Activated T-helper 1 cell treated with Interleukin-2 at 50 U/mL for 16 hours (primary cell): ENCODE measurements around the gene GYG1.

Experiments used
- DNase-seq: peaks from one replicate; pipeline ENCODE4 v3.0.0-alpha.2; 2020; ENCODE audit warnings: low read depth

The GYG1 gene

DNA sequence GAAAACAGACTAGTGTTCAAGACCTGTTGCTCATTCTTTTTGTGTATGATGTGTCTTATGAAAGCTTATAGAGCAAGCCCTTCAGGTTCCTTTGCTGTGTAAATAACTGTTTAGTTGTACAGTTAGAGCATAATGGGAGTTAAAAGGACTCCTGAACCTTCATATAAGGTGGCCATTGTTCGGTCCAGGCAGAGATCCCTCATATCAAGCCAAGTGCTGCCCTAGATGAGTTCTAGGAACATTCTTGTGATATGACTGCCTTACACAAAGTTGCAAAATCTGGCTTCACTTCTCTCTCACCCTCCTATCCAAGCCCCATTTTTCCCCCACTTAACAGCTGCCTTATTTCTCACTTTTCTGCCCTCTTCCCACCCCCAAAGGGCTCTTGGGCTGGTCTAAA lies 26.9 kb downstream of the GYG1 start:
- DNase-seq = no peak

DNA sequence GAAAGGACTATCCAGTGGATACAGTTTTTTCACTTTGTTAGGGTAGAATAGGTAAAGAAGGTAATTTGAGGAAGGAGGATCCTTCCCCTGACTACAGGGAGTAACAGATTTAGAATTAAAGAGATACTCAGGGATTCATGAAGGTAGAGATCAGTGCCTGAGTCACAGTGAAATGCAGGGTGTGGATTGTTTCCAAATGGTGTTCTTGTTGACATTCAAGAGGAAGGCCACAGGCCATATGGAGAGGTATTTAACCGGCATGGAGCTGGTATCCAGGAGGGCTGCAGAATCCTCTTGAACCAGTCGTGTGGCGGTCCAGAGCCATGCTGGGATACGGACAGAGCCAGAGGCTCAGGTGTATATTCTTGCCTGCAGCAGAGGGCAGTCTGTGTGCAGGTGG lies 28.2 kb downstream of the GYG1 start:
- no peak for DNase-seq

DNA sequence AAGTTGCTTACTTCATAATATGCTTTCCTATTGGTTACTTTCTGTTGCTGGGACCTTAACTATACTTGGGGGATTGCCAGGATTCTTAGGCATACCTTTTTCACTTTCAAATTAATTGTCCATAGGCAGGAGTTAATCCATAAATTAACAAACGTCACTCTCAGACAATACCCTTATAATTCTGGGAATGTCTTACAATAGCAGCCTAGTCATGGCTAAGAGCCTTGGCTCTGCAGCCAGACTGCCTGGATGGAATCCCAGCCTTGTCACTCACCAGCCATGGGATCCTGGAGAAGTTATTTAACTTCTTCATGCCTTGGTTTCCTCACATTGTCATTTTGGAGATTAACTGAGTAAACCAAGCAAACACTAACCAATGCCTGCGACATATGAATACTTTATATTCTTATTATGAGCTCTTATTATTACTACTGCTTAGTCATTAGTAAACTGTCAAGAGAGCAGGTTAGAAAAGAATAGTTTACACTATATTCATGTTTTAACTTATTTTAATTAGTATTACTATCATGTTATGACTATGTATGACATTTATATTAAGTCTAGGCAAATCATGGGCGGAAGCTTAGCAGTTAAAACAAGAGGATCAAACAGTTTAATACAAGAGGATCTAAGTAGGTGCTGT lies 29.0 kb downstream of the GYG1 start:
- DNase-seq = no peak

DNA sequence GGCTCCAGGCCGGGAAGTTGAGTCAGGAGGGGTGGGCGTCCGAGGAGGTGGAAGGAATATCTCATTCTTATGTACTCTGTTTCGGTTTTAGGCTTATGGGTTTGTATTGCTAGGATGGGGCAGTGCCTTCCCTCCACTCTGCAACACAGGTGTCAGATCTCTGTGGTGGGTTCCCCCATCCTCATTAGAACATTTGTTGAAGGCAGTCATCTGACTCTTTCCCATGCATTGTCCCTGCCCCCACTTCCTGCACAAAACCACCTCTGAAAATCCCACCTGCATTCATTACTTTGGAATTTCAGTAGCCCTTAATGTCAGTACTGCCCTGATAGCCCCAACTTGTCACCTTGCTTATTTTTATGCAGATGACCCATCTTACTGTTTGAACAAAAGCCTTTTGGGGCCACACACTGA lies 29.5 kb downstream of the GYG1 start:
- no peak for DNase-seq

DNA sequence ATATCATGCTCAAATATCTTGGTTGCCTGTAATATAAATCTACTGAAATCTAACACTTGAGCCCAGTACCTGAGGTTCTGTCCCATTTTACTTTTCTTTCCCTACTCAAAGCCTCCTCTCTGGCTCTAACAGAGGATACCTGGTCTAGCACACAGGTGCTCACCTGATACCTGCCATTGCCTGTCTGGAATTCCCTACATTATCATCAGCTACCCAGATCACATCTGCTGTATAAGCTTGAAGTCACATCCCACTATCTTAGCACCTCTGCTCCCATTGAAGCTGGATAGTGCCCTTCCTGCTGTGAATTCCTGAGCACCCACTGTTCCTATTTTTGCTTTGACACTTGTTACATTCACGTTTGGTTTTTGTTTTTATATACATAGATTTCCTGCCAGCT lies 30.5 kb downstream of the GYG1 start:
- no peak for DNase-seq

DNA sequence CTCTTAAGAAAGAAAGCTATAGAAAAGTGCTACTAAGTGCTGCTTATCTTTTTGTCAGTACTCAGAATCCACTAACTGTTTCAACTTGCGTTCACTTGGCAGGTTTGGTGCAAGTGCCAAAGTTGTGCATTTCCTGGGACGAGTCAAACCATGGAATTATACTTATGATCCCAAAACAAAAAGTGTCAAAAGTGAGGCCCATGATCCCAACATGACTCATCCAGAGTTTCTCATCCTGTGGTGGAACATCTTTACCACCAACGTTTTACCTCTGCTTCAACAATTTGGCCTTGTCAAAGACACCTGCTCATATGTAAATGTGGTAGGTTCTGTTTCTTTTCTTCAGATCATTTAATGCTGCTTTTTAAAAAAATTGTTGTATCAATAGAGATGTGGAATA lies 32.6 kb downstream of the GYG1 start:
- DNase-seq = no peak

DNA sequence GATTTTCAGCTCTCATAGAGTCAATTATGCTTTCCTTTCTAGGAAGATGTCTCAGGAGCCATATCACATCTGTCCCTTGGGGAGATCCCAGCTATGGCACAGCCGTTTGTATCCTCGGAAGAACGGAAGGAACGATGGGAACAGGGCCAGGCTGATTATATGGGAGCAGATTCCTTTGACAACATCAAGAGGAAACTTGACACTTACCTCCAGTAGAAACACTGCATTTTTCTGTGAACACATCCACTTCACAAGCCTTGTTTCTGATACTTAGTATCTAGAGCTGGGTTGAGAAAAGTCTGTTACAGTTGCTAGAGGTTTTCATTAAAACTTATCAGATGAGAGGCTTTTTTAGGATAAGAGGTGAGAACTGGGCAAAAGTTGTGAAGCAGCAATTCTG lies 35.4 kb downstream of the GYG1 start:
- no peak for DNase-seq

DNA sequence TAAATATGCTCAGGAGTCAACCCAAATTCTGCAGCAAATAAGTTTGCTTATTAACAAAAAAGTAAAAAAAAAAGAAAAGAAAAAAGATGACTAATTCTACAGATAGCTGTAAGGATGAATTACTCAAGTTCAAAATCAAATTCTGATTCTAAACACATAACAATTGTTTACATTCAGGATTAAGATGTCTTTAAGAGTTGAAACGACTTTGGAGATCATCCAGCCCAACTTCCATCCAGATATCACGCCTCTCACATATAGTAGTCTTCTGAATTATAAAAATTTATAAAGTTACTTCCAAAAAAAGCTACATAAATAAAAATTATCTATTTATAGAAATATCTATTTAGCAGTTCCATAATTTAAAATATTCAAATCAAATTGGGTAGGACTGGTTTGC lies 39.8 kb downstream of the GYG1 start:
- DNase-seq = no peak

DNA sequence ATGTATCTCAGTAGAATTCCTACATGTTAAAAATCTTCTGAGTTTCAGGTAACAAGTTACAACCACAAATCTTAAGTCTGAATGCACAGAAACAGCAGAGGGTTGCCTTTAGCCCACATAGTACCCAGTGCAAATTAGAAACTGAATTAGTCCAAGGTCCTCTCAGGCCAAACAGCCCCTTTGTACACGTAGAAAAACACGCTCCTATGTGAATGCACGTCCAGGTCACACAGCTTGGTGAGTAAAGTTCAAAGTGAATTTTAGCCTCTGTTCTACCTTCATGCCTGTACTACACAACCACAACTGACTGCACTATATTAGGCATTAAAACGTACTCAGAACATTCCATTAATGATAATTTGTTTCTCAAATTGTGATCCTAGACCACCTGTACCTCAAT lies 46.3 kb downstream of the GYG1 start:
- no peak for DNase-seq

DNA sequence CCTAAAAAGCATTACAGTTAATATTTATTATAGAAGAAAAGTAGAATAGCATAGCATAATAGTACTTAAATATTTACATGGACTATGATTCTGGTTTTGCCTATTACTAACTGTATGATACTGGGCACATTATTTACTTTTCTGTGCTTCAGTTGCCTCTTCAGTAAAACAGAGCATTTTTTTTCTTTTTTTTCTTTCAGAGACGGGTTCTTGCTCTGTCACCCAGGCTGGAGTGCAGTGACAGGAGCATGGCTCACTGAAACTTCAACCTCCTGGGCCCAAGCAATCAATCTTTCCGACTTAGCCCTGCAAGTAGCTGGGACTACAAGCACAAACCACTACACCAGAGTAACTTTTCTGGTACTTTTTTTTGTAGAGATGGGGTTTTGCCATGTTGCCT lies 47.0 kb downstream of the GYG1 start:
- DNase-seq = no peak

DNA sequence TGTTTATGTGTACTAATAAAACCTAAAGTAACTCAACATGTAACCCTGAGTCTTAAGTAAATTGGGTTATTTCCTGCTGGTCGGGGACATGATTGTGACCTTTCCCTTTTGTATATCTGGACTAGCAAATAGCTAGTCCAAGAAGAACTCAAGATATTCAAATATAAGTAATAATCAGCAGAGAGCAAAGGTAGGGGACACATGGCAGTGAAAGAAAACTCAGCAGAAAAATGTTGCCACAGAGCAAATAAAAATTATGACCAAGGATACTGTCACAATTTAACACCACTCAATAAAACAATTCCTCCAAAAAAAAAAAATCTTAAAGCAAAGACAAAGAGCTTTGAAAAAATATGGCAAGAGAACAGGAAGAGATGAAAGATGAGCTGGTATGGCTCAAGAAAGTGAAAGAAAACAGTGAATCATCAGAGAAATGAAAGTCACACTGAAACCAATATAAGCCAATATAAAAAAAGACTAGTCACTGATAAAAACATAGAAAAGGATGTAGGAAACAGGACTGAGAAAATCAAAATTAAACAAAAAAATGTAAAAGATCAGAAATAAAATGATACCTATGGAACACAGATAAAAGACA lies 51.5 kb downstream of the GYG1 start:
- no peak for DNase-seq

DNA sequence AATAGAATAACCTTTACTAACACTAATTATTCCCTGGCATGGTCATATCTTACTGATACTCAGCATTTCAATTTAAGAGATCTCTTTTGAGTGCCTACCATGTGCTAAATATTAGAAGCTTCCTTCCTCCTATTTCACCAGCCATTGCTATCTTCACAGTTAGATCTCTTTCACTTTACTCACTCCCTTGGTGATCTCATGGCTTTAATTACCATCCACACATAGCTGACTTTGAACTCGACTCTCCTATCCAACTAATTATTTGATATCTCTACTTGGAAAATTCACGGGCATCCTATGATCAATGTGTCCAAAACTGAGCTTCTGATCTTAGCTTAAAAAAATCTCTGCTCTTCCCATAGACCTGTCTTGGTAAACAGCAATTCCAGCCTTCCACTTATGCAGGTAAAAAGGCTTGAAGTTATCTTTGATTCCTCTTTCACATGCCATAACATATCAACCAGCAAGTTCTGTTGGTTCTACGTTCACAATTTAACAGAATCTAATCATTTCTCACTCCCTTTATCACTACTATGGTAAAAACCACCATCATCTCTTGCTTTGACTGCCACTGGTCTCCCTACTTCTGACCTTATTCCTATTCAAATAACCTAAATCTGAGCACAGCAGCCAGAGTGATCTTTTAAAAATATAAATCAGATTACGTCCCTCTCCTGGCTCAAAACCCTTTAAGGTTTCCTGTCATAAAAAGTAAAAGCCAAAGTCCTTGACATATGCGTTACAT lies 53.2 kb downstream of the GYG1 start:
- no peak for DNase-seq

DNA sequence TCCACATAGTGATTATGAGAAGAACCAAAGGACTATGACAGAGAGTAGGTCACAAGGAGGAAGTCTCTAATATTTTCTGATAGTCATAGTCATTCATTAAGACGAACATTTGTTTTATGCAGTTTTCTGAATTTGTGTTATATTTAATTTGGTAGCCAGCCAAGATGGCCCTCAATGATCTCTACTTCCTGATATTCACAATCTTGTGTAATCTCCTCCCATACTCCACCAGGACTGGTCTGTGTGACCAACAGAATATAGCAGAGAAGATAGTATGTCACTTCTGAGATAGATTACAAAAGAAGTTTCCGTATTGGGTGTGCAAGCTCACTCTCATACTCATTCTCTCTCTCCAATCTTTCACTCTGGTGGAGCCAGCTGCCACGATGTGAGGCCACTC lies 64.2 kb downstream of the GYG1 start:
- no peak for DNase-seq

DNA sequence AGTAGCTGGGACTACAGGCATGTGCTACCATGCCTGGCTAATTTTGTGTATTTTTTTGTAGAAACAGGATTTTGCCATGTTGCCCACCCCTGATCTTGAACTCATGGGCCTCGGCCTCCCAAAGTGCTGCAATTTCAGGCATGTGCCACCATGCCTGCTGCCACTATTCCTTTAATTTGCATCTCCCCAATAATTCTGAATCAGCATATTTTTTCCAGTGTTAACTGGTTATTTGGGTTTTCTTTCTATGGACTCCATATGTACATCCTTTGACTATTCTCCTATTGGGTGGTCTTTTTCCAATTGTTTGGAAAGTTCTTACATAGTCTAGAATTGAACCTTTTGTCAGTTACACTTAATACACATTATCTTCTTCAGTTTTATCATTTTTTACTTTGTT lies 66.9 kb downstream of the GYG1 start:
- no peak for DNase-seq

DNA sequence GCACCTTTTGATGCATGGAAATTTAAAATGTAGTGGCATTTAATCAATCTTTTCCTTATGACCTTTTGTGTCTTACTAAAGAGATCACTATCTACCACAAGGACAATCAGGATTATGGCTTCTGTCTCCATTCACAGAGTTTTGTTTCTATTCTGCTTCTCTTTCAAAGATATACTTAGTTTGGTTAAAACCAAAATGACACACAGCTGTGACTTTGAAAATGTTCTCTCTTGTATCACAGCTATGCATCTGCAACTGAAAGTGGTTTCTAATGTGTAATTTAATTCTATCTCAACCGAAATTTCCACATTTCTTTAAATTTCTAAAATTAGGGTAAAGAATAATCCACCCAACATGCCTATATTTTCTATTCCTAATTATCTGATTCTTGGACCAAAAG lies 67.3 kb downstream of the GYG1 start:
- DNase-seq = no peak

DNA sequence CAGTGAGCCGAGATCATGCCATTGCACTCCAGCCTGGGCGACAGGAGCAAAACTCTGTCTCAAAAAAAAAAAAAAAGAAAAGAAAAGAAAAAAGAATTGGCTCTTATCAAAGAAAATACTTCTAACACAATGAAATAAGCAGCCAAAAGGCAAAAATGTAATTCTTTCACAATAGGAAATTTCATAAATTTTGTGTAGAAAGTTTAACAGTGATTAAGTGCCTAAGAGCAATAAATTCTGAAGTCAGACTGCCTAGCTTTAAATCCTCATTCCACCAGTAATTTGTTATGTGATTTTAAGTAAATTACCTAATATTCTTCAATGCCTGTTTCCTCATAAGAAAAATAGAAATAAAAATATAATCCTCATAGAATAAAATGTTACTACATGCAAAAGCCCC lies 70.4 kb downstream of the GYG1 start:
- DNase-seq = no peak

DNA sequence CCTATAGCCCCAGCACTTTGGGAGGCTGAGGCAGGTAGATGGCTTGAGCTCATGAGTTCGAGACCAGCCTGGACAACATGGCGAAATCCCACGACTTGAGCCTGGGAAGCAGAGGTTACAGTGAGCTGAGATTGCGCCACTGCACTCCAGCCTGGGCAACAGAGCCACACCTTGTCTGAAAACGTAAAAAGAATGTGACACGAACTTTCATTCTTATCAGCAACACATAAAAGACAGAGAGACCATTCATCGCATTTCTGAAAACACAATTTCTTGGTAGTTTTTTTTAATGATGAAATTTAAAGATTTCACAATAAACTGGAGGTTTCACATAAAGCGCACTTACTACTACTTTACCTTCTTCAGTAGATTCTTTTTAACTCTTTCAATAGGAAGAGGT lies 76.5 kb downstream of the GYG1 start:
- no peak for DNase-seq
